ENCODE data around the gene PPP1R3F.

DNA sequence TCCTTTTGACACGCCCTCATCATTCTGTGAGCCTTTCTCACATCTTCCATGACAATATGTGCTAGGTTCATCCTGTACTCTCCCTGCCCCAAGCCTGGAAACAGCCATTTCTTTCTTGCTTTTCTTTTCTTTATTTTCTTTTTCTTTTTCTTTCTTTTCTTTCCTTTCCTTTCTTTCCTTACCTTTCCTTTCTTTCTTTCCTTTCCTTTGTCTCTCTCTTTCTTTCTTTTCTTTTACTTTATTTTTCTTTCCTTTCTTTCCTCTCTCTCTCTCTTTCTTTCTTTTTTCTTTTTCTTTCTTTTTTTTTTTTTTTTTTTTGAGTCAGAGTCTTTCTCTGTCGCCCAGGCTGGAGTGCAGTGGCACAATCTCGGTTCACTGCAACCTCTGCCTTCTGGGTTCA, 14.6 kb downstream of the PPP1R3F start:
- no peak for TF ChIP-seq SREBF2 (CRISPR knock-in tag; IDR thresholded peaks at IDR 0.05)
- TF ChIP-seq, protein P1, sequence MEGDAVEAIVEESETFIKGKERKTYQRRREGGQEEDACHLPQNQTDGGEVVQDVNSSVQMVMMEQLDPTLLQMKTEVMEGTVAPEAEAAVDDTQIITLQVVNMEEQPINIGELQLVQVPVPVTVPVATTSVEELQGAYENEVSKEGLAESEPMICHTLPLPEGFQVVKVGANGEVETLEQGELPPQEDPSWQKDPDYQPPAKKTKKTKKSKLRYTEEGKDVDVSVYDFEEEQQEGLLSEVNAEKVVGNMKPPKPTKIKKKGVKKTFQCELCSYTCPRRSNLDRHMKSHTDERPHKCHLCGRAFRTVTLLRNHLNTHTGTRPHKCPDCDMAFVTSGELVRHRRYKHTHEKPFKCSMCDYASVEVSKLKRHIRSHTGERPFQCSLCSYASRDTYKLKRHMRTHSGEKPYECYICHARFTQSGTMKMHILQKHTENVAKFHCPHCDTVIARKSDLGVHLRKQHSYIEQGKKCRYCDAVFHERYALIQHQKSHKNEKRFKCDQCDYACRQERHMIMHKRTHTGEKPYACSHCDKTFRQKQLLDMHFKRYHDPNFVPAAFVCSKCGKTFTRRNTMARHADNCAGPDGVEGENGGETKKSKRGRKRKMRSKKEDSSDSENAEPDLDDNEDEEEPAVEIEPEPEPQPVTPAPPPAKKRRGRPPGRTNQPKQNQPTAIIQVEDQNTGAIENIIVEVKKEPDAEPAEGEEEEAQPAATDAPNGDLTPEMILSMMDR (IDR thresholded peaks at IDR 0.05 in 2 of 3, conservative IDR thresholded peaks at IDR 0.05 in 1 of 3; ENCODE audit: insufficient read depth in 2 of 3, low read depth in 1 of 3, low read length in 3 of 3) = no peak

All from K562 (cell line).